Activated T-cell treated with anti-CD3 and anti-CD28 coated beads, Interleukin-2, amount 50 U/mL, for 72 hours (primary cell): ENCODE measurements around the gene DAPK2. TPM values are rescaled to one million over a fixed set of nuclear protein-coding genes. Genes with fewer than 3 reads are reported as not detected.

ENCODE experiments used
- ATAC-seq, 2 donors: fragments of 150-1000 bp; cut with Tn5 transposase; replicated peaks in 1 of 2; 2 replicates each; pipeline ENCODE4 v1.10.0; 2021; ENCODE audit warnings: moderate library complexity in 2 of 2, mild to moderate bottlenecking in 1 of 2
- DNase-seq, 2 donors: peaks; one replicate each; pipeline ENCODE4 v3.0.0; 2021 to 2022; ENCODE audit warnings: mixed read lengths in 1 of 2
- H3K27ac Mint-ChIP-seq: one replicate; pipeline ENCODE4 v1.8.0; 2022; ENCODE audit warnings: mild to moderate bottlenecking, moderate library complexity, mixed read lengths
- H3K27me3 Mint-ChIP-seq: one replicate; pipeline ENCODE4 v1.8.0; 2022; ENCODE audit warnings: low read depth, mixed read lengths
- H3K36me3 Mint-ChIP-seq, 2 donors: one replicate each; pipeline ENCODE4 v1.8.0; 2022; ENCODE audit warnings: mixed read lengths in 2 of 2, mild to moderate bottlenecking in 1 of 2; ENCODE audit not compliant: insufficient read depth in 2 of 2
- H3K4me1 Mint-ChIP-seq: one replicate; pipeline ENCODE4 v1.8.0; 2022; ENCODE audit warnings: low read depth, mixed read lengths
- H3K4me3 Mint-ChIP-seq, 2 donors: one replicate each; pipeline ENCODE4 v1.8.0; 2022; ENCODE audit warnings: mild to moderate bottlenecking in 2 of 2, mixed read lengths in 2 of 2, moderate library complexity in 2 of 2
- H3K9me3 Mint-ChIP-seq, 2 donors: one replicate each; pipeline ENCODE4 v1.8.0; 2022; ENCODE audit warnings: mixed read lengths in 2 of 2
- total RNA-seq, 2 donors: library from RNA; stranded (reverse); gene quantifications; one replicate each; pipeline ENCODE4 v1.2.3, GENCODE V29; 2022

Gene DAPK2
- total RNA-seq, 2 donors from 2014 or later, result 2.3 to 3.3 TPM

- Mint-ChIP-seq H3K4me3 (no peak overlapping the region), H3K4me1 (peaks cover 25% of the 10 kb centered on the region), H3K27me3 (peaks cover 9% of the 10 kb centered on the region), H3K36me3 (no peaks in the 10 kb centered on the region), H3K27ac (no peak overlapping the region), H3K9me3 (no peaks in the 10 kb centered on the region)
- ATAC-seq, result no peak
- DNase-seq, result no peak
Measured at GRCh38 chr15:63922916-63923315, 123.4 kb downstream of the DAPK2 start.

GRCh38 chr15:63922261-63922904 lies 123.9 kb downstream of the DAPK2 start:
- ATAC-seq, result no peak
- H3K27ac Mint-ChIP-seq, result no peak overlapping the region

GRCh38 chr15:63920504-63921175 lies 125.6 kb downstream of the DAPK2 start:
- H3K27ac Mint-ChIP-seq, result no peak overlapping the region
- ATAC-seq (no peak), DNase-seq (no peak)
- H3K4me1 Mint-ChIP-seq, result peaks cover 25% of the 10 kb centered on the region
- no peaks in the 10 kb centered on the region for H3K27me3 Mint-ChIP-seq
- H3K4me3 Mint-ChIP-seq, result peak overlapping the region; percentile 4 to 26
- H3K9me3 Mint-ChIP-seq, result no peaks in the 10 kb centered on the region
- H3K36me3 Mint-ChIP-seq, result no peaks in the 10 kb centered on the region

More at GRCh38 chr15:63922261-63922904, 123.9 kb downstream of the DAPK2 start:
- Mint-ChIP-seq H3K4me1 (peaks cover 25% of the 10 kb centered on the region), H3K9me3 (no peaks in the 10 kb centered on the region), H3K4me3 (no peak overlapping the region), H3K27me3 (peaks cover 5% of the 10 kb centered on the region), H3K36me3 (no peaks in the 10 kb centered on the region)
- no peak for DNase-seq

- Mint-ChIP-seq H3K4me1 (peaks cover 19% of the 10 kb centered on the region), H3K36me3 (no peaks in the 10 kb centered on the region), H3K27ac (no peak overlapping the region), H3K27me3 (no peaks in the 10 kb centered on the region), H3K4me3 (no peak overlapping the region), H3K9me3 (no peaks in the 10 kb centered on the region)
- ATAC-seq (no peak), DNase-seq (no peak)
Measured at GRCh38 chr15:63918901-63919348, 127.4 kb downstream of the DAPK2 start.

- no peak overlapping the region for H3K27ac Mint-ChIP-seq
- H3K4me1 Mint-ChIP-seq, result peaks cover 19% of the 10 kb centered on the region
- no peak for ATAC-seq
- no peak overlapping the region for H3K4me3 Mint-ChIP-seq
- no peaks in the 10 kb centered on the region for H3K27me3 Mint-ChIP-seq
- no peaks in the 10 kb centered on the region for H3K36me3 Mint-ChIP-seq
- no peaks in the 10 kb centered on the region for H3K9me3 Mint-ChIP-seq
- DNase-seq, result no peak
Measured at GRCh38 chr15:63918317-63918672, 128.0 kb downstream of the DAPK2 start.

- peaks cover 19% of the 10 kb centered on the region for H3K4me1 Mint-ChIP-seq
- H3K4me3 Mint-ChIP-seq, result no peak overlapping the region
- H3K27me3 Mint-ChIP-seq, result no peaks in the 10 kb centered on the region
- no peaks in the 10 kb centered on the region for H3K9me3 Mint-ChIP-seq
- ATAC-seq (no peak), DNase-seq (no peak)
- no peak overlapping the region for H3K27ac Mint-ChIP-seq
- H3K36me3 Mint-ChIP-seq, result no peaks in the 10 kb centered on the region
Measured at GRCh38 chr15:63917588-63918316, 128.5 kb downstream of the DAPK2 start.

GRCh38 chr15:63915873-63916771 lies 130.2 kb downstream of the DAPK2 start:
- no peaks in the 10 kb centered on the region for H3K27me3 Mint-ChIP-seq
- ATAC-seq (no peak), DNase-seq (no peak)
- H3K4me1 Mint-ChIP-seq, result peaks cover 16% of the 10 kb centered on the region
- H3K4me3 Mint-ChIP-seq, result no peak overlapping the region
- no peaks in the 10 kb centered on the region for H3K9me3 Mint-ChIP-seq
- H3K36me3 Mint-ChIP-seq, result no peaks in the 10 kb centered on the region
- H3K27ac Mint-ChIP-seq, result no peak overlapping the region

GRCh38 chr15:63915209-63915872 lies 130.9 kb downstream of the DAPK2 start:
- H3K4me3 Mint-ChIP-seq, result no peak overlapping the region

GRCh38 chr15:63913786-63914315 lies 132.4 kb downstream of the DAPK2 start:
- Mint-ChIP-seq H3K36me3 (no peaks in the 10 kb centered on the region), H3K4me3 (no peak overlapping the region), H3K4me1 (no peaks in the 10 kb centered on the region), H3K27ac (no peak overlapping the region), H3K27me3 (no peaks in the 10 kb centered on the region), H3K9me3 (no peaks in the 10 kb centered on the region)
- ATAC-seq (no peak), DNase-seq (no peak)

More at GRCh38 chr15:63915209-63915872, 130.9 kb downstream of the DAPK2 start:
- Mint-ChIP-seq H3K27ac (no peak overlapping the region), H3K36me3 (no peaks in the 10 kb centered on the region), H3K4me1 (peaks cover 8% of the 10 kb centered on the region), H3K27me3 (no peaks in the 10 kb centered on the region), H3K9me3 (no peaks in the 10 kb centered on the region)
- ATAC-seq (no peak), DNase-seq (no peak)

GRCh38 chr15:63913336-63913735 lies 132.9 kb downstream of the DAPK2 start:
- ATAC-seq (no peak), DNase-seq (no peak)
- Mint-ChIP-seq H3K9me3 (no peaks in the 10 kb centered on the region), H3K27me3 (no peaks in the 10 kb centered on the region), H3K4me3 (no peak overlapping the region), H3K36me3 (no peaks in the 10 kb centered on the region), H3K4me1 (no peaks in the 10 kb centered on the region), H3K27ac (no peak overlapping the region)

GRCh38 chr15:63912061-63912615 lies 134.1 kb downstream of the DAPK2 start:
- Mint-ChIP-seq H3K27me3 (no peaks in the 10 kb centered on the region), H3K36me3 (no peaks in the 10 kb centered on the region), H3K4me3 (no peak overlapping the region), H3K9me3 (no peaks in the 10 kb centered on the region), H3K4me1 (no peaks in the 10 kb centered on the region), H3K27ac (no peak overlapping the region)
- DNase-seq, result no peak
- ATAC-seq, result no peak

GRCh38 chr15:63911160-63911559 lies 135.1 kb downstream of the DAPK2 start:
- Mint-ChIP-seq H3K36me3 (no peaks in the 10 kb centered on the region), H3K27ac (no peak overlapping the region), H3K27me3 (no peaks in the 10 kb centered on the region), H3K4me3 (no peak overlapping the region), H3K9me3 (no peaks in the 10 kb centered on the region), H3K4me1 (peaks cover 8% of the 10 kb centered on the region)
- DNase-seq, result no peak
- ATAC-seq, result no peak
